Right cardiac atrium (tissue), 5 donors: Measurements from ENCODE around the gene EEF1AKMT1. TPM values are rescaled to one million over a fixed set of nuclear protein-coding genes. Genes with fewer than 3 reads are reported as not detected.
A peak's percentile ranks its signal among the peaks of the same experiment; 100 is the strongest.

Experiments used
- ATAC-seq, 2 donors: fragments of 200-7000 bp; cut with Tn5 transposase; one replicate each; pipeline versions ENCODE4 v1.8.0 to v1.9.1; 2020; ENCODE audit warnings: moderate library complexity in 2 of 2, mild to moderate bottlenecking in 1 of 2
- DNase-seq, 3 donors: peaks; one replicate each; pipeline ENCODE4 v3.0.0-alpha.2; 2020
- H3K27ac ChIP-seq: one replicate; pipeline ENCODE4 v1.5.1; 2013; ENCODE audit warnings: mild to moderate bottlenecking, low read length, control low read depth, moderate library complexity
- H3K27me3 ChIP-seq: one replicate; pipeline ENCODE4 v1.6.1; 2013; ENCODE audit not compliant: control insufficient read depth, insufficient read depth
- H3K4me1 ChIP-seq: one replicate; pipeline ENCODE4 v1.6.1; 2013; ENCODE audit warnings: low read length; ENCODE audit not compliant: control insufficient read depth, insufficient read depth
- H3K4me3 ChIP-seq: one replicate; pipeline ENCODE4 v1.5.1; 2013; ENCODE audit warnings: low read length, control low read depth
- H3K9me3 ChIP-seq: one replicate; pipeline ENCODE4 v1.6.1; 2013; ENCODE audit warnings: low read length; ENCODE audit not compliant: control insufficient read depth
- WGBS: extraction: QIAGEN DNeasy Blood & Tissue Kit; methylation state at CpG from one replicate; pipeline ENCODE4 v1.1.7; 2013; 5-methylcytosine and 5-hydroxymethylcytosine counted together
- intact Hi-C, 4 donors: fragments of 100-400 bp; cut with DNase I; formaldehyde crosslinking; loops; one replicate each; pipeline versions ENCODE4 v1.11.0 to v1.14.0; 2022 to 2023
- long read RNA-seq, 4 donors: library from polyadenylated mRNA; unstranded; transcript quantifications; one replicate each; pipeline ENCODE4 v2.0.0, GENCODE V29; 2020 to 2021
- polyA plus RNA-seq: library from polyadenylated mRNA; stranded (reverse); fragments of 200-250 nt; gene quantifications from one replicate; pipeline ENCODE4 v1.2.3, GENCODE V29; 2013
- total RNA-seq, 4 donors: library from RNA; stranded (reverse); fragmentation: NEBNext Ultra II Directional; extraction: Animal tissue kit (Norgen Biotek cat#: 25700); gene quantifications; one replicate each; pipeline ENCODE4 v1.2.1, GENCODE V29; 2021
- donor health status: healthy with polysubstance abuse.
- donor health status: DM: no; HTN: yes; CAD: no.
- donor health status: DM: no; HTN: no; CAD: no.
- donor health status: DM: no; HTN: yes; CAD: no; lungs with severe emphysema.
- donor health status: DM: yes; HTN: yes; CAD: no.

Gene EEF1AKMT1
- 10 to 100 TPM; 12.4 to 14.8 (median 13.4) TPM for total RNA-seq
- polyA plus RNA-seq = 13.0 TPM
- long read RNA-seq, donor 1, transcript EEF1AKMT1-202 (5 exons, 1,042 nt) = major isoform, 9 of 15 reads
- long read RNA-seq, donor 1, partial matches to known transcripts = 1 of 15 reads
- long read RNA-seq, donor 1, other reads (novel, unspliced or antisense) = 5 of 15 reads
- long read RNA-seq, donor 2, transcript EEF1AKMT1-202 (5 exons, 1,042 nt) = major isoform, 9 of 14 reads
- long read RNA-seq, donor 2, partial matches to known transcripts = 2 of 14 reads
- long read RNA-seq, donor 2, other reads (novel, unspliced or antisense) = 3 of 14 reads
- long read RNA-seq, donor 3, transcript EEF1AKMT1-202 (5 exons, 1,042 nt) = major isoform, 14 of 22 reads
- long read RNA-seq, donor 3, partial matches to known transcripts = 1 of 22 reads
- long read RNA-seq, donor 3, other reads (novel, unspliced or antisense) = 7 of 22 reads
- long read RNA-seq, donor 4, partial matches to known transcripts = 0 of 1 reads
- long read RNA-seq, donor 4, other reads (novel, unspliced or antisense) = 1 of 1 reads

GRCh38 chr13:20773194-20774080 is at the start of gene EEF1AKMT1:
EEF1AKMT1 (minus strand) TSS chr13:20773961; CDS start chr13:20757598, 16,363 bp downstream.
- Histone ChIP-seq H3K4me1 (peaks cover 4% of the 10 kb centered on the region), H3K27ac (peak within 1 kb of the TSS; percentile 70), H3K9me3 (no peaks in the 10 kb centered on the region), H3K4me3 (peak within 1 kb of the TSS; percentile 58), H3K27me3 (no peaks in the 10 kb centered on the region)
- peak; percentile 99 for ATAC-seq
- WGBS = under 1% methylated on average over 72 of the region's 72 CpGs
- intact Hi-C loops = loop anchor here in 1 of 4 donors (5.0 kb wide), 1 partner anchor 61 kb away; no protein-coding TSS in a partner anchor
- peak; percentile 96 to 99 (median 99) for DNase-seq

GRCh38 chr13:20823071-20823470 is 49.3 kb upstream of the EEF1AKMT1 start:
- no peak overlapping the region for H3K27ac ChIP-seq
- 98% methylated on average over 1 of the region's 1 CpG for WGBS
- intact Hi-C loops = loop anchor here in 1 of 4 donors (10.0 kb wide), 1 partner anchor 328 kb away; no protein-coding TSS in a partner anchor
- H3K9me3 ChIP-seq = no peaks in the 10 kb centered on the region
- no peak for ATAC-seq
- H3K4me3 ChIP-seq = no peak overlapping the region
- no peaks in the 10 kb centered on the region for H3K27me3 ChIP-seq
- peaks cover 1% of the 10 kb centered on the region for H3K4me1 ChIP-seq
- no peak for DNase-seq

- no peak overlapping the region for H3K27ac ChIP-seq
Measured at GRCh38 chr13:20822406-20822805, 48.6 kb upstream of the EEF1AKMT1 start.

GRCh38 chr13:20819715-20820114 is 46.0 kb upstream of the EEF1AKMT1 start:
- intact Hi-C loops = loop anchor here in 1 of 4 donors (10.0 kb wide), 1 partner anchor 325 kb away; no protein-coding TSS in a partner anchor
- no peak overlapping the region for H3K27ac ChIP-seq
- no peak for DNase-seq
- ATAC-seq = no peak
- H3K9me3 ChIP-seq = no peaks in the 10 kb centered on the region
- H3K4me1 ChIP-seq = peaks cover 5% of the 10 kb centered on the region
- 96% methylated on average over 3 of the region's 3 CpGs for WGBS
- no peak overlapping the region for H3K4me3 ChIP-seq
- no peaks in the 10 kb centered on the region for H3K27me3 ChIP-seq

More at GRCh38 chr13:20822406-20822805, 48.6 kb upstream of the EEF1AKMT1 start:
- no peak for DNase-seq
- no peak overlapping the region for H3K4me3 ChIP-seq
- ATAC-seq = no peak
- no peaks in the 10 kb centered on the region for H3K27me3 ChIP-seq
- intact Hi-C loops = loop anchor here in 1 of 4 donors (10.0 kb wide), 1 partner anchor 328 kb away; no protein-coding TSS in a partner anchor
- WGBS = 82% methylated on average over 1 of the region's 1 CpG
- H3K9me3 ChIP-seq = no peaks in the 10 kb centered on the region
- peaks cover 1% of the 10 kb centered on the region for H3K4me1 ChIP-seq

GRCh38 chr13:20815464-20815863 is 41.7 kb upstream of the EEF1AKMT1 start:
- Histone ChIP-seq H3K9me3 (no peaks in the 10 kb centered on the region), H3K4me1 (peaks cover 6% of the 10 kb centered on the region), H3K4me3 (no peak overlapping the region), H3K27me3 (no peaks in the 10 kb centered on the region), H3K27ac (no peak overlapping the region)
- DNase-seq (no peak), ATAC-seq (no peak)
- intact Hi-C loops = no loop called here
- WGBS = 53% methylated on average over 1 of the region's 1 CpG

GRCh38 chr13:20814224-20814910 is 40.6 kb upstream of the EEF1AKMT1 start:
- no peak overlapping the region for H3K27ac ChIP-seq
- 14% methylated on average over 5 of the region's 5 CpGs for WGBS
- H3K27me3 ChIP-seq = no peaks in the 10 kb centered on the region
- intact Hi-C loops = no loop called here
- DNase-seq (peak; percentile 87 to 93 (median 92)), ATAC-seq (peak; percentile 94 to 97)
- H3K4me3 ChIP-seq = no peak overlapping the region
- H3K9me3 ChIP-seq = no peaks in the 10 kb centered on the region
- H3K4me1 ChIP-seq = peaks cover 6% of the 10 kb centered on the region

GRCh38 chr13:20812890-20813289 is 39.1 kb upstream of the EEF1AKMT1 start:
- whole genome bisulfite sequencing = 88% methylated on average over 7 of the region's 7 CpGs
- no peak for ATAC-seq
- Histone ChIP-seq H3K4me3 (no peak overlapping the region), H3K27me3 (no peaks in the 10 kb centered on the region), H3K9me3 (no peaks in the 10 kb centered on the region), H3K4me1 (peaks cover 6% of the 10 kb centered on the region), H3K27ac (no peak overlapping the region)
- no peak for DNase-seq
- intact Hi-C loops = no loop called here

- Histone ChIP-seq H3K27ac (no peak overlapping the region), H3K4me3 (no peak overlapping the region), H3K4me1 (peaks cover 6% of the 10 kb centered on the region), H3K27me3 (no peaks in the 10 kb centered on the region), H3K9me3 (no peaks in the 10 kb centered on the region)
- intact Hi-C loops = no loop called here
- DNase-seq (no peak), ATAC-seq (no peak)
- 75% methylated on average over 2 of the region's 2 CpGs for WGBS
Measured at GRCh38 chr13:20810808-20811207, 37.0 kb upstream of the EEF1AKMT1 start.

- Histone ChIP-seq H3K4me3 (no peak overlapping the region), H3K4me1 (peaks cover 3% of the 10 kb centered on the region), H3K9me3 (no peaks in the 10 kb centered on the region), H3K27me3 (no peaks in the 10 kb centered on the region), H3K27ac (no peak overlapping the region)
- DNase-seq (no peak), ATAC-seq (no peak)
- 94% methylated on average over 4 of the region's 4 CpGs for WGBS
- intact Hi-C loops = no loop called here
Measured at GRCh38 chr13:20808874-20809273, 35.1 kb upstream of the EEF1AKMT1 start.

GRCh38 chr13:20803180-20803965 is 29.6 kb upstream of the EEF1AKMT1 start:
- Histone ChIP-seq H3K9me3 (no peaks in the 10 kb centered on the region), H3K27me3 (no peaks in the 10 kb centered on the region), H3K4me3 (no peak overlapping the region), H3K4me1 (no peaks in the 10 kb centered on the region), H3K27ac (no peak overlapping the region)
- DNase-seq = no peak
- no peak for ATAC-seq
- 96% methylated on average over 3 of the region's 3 CpGs for WGBS
- intact Hi-C loops = no loop called here
